Fibroblast of skin of right biceps (primary cell): ENCODE measurements around the gene MAB21L2.

Experiments
- DNase-seq: peaks from one replicate; pipeline ENCODE4 v3.0.0-alpha.2; 2013

MAB21L2 gene

DNA sequence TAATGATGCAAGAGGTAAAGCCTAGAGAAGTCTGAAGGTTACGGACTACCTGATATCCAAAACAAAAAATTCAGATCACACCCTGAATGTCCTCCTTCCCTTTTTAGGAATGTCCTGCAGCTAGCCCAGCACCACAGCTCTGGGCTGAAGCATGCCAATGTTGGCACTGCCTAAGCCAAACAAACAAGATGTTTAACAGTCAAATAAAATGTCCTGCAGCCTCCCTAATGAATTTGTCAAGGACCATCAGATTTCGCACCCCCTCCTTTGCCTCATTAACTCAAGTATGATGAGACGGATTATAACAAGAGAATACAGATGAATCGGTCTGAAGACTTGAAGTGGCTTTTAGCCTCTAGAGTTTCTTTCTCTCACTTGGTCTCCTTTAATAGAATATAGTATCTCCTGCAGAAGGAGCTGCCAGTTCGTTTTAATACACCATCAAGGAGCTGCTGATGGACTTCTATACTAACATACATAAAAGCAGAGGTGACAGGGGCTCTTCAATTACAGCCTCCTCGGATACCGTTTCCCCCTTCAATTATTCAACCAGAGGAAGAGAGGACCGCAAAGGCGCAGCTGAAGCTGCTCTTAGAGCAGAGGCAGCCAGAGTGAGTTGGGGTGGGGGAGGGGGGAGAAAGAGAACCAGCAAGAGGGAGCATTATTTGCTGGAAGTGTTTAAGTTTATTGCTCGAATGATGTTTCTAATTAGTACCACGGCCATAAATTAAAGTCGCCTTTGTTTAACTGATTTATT lies 3.0 kb upstream of the MAB21L2 start:
- DNase-seq: peak; percentile 36

DNA sequence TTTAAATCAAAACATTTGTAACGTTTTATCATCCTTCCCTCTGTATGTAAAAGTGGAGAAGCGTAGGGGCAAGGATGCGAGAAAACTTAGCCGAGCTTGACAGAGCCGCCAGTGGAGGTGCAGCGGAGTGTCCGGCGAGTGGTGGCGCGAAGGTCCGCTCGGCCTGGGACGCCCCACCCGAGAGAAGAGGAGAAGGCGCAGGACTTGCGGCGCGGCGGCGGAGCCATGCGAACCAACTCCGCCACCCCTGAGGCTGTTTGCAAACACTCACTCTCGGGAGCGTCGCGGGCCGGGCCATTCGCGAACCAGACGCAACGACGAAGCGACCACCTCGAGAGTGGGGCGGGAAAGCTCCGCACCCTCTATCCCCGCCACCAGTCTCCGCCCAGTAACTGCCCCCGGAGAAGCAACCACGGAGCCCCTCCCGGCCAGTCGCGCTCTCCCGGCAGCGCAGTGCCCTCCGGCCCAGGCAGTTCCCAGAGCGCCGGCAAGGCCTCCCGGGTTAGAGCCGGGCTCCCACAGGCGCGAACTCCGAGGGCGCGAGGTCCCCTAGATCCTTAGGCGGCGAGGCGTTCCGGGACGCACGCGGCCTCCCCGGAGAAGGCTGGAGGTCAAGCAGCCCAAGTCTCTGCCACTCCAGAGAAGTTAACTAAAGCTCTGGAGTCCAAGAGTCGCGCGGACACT lies 2.3 kb upstream of the MAB21L2 start:
- DNase-seq: peak; percentile 39

DNA sequence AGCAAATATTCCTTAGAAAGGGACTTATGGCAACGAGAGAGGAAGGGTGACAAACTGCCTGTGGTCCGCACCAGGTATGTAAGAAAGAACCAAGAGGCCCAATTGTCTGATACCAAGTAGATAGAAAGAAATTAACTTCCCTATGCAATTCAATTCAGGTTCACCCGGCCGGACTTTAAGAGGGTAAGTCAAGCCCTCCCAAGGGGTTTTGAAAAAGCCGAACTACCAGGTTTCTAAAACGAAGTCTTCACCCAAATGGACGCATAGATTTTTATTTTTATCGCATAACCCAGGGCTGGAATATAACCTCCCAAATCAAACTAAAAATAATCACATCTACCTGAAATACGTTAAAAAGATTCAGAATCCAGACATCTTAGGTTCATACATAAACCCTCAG lies 1.6 kb upstream of the MAB21L2 start:
- DNase-seq: no peak

DNA sequence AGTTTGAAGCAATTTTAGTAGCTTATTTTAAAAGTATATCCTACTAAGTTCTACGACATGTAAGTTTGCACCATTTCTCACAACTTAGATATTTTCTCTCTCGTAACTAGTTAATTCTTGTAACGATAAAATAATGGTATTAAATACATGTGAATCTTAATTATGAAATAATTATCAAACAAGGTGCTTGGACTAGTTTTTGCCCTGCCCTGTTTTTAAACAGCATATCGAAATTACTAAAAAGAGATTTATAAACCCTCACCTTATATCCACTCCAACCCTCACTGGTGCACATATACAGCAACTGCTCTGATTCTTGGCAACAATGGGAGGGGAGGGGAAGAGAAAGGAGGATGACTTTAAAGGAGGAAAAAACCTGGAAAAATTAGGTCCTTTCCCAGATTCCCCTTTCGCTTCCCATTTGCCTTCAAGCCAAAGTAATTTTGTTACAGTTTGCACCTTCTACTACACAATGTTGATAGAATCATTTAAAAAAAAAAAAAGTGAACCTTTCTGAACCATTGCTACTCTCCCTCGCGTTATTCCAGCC lies 820 bp upstream of the MAB21L2 start:
- no peak for DNase-seq

DNA sequence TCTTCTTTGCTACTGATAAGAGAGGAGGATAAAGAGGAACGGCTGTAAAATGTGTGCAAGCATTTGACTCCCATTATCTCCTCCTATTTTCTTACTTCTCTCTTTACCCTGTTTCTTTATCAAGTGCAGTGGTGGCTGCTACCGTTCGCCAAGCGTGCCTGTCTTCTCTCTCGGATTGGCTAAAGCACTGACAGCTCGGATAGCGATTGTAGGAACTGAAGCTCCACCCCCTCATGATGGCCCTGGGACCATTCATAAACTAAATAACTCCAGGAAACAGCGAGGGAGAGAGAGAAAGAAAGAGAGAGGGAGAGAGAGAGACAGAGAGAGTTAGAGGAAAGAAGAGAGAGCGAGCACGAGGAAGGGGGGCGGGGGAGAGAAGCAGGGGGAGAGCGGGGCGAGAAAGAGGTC lies 305 bp upstream of the MAB21L2 start:
- peak; percentile 62 for DNase-seq

DNA sequence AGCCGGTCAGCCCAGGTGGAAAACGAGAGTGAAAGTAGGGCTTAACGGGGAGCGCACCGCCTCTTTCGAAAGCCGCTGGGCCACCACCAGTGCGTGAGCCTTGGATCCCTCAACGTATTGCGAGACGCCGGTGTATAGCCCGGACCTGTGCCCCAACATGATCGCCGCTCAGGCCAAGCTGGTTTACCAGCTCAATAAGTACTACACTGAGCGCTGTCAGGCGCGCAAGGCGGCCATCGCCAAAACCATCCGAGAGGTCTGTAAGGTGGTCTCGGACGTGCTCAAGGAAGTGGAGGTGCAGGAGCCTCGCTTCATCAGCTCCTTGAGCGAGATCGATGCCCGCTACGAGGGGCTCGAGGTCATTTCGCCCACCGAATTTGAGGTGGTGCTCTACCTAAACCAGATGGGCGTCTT lies 929 bp downstream of the MAB21L2 start:
- DNase-seq: peak; percentile 28

DNA sequence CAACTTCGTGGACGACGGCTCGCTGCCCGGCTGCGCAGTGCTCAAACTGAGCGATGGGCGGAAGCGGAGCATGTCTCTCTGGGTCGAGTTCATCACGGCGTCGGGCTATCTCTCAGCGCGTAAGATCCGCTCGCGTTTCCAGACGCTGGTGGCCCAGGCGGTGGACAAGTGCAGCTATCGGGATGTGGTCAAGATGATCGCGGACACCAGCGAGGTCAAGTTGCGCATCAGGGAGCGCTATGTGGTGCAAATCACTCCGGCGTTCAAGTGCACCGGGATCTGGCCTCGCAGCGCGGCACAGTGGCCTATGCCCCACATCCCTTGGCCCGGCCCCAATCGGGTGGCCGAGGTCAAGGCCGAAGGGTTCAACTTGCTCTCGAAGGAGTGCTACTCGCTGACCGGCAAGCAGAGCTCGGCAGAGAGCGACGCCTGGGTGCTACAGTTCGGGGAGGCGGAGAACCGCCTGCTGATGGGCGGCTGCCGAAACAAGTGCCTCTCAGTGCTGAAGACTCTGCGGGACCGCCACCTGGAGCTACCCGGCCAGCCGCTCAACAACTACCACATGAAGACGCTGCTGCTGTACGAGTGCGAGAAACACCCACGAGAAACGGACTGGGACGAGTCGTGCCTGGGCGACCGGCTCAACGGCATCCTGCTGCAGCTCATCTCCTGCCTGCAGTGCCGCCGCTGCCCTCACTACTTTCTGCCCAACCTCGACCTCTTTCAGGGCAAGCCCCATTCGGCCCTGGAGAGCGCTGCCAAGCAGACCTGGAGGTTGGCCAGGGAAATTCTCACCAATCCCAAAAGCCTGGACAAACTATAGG lies 1.5 kb downstream of the MAB21L2 start:
- DNase-seq: peak; percentile 38

DNA sequence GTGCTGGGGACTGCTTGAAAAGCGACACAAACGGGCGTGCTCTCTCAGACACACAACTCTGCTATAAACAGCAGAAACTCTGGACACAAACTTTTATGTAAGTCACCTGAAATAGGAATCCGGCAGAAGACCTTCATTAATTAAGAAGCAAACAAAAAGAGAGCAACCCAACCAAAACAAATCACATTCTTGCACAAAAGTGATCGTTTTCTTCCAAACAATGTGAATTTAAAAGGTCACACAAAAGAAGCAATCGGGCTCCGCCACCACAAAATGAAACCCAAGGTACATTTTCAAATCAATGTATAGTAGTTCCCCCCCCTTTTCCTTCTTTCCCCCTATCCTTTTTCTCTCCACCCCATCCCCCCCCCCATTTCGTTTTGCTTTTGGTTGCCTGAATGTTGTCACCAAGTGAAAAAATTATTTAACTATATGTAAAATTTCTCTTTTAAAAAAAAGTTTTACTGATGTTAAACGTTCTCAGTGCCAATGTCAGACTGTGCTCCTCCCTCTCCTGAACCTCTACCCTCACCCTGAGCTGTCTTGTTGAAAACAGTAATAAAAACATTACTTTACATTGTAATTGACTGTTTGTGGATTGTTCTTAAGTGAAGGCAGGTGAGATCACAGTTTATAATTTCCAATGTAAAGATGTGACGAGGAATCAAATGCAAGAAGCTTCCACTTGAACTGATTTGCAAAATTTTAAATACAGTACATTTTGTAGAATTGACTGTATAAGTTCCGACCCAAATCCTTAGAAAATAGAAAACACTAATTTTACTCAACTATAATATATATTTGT lies 2.4 kb downstream of the MAB21L2 start:
- no peak for DNase-seq

DNA sequence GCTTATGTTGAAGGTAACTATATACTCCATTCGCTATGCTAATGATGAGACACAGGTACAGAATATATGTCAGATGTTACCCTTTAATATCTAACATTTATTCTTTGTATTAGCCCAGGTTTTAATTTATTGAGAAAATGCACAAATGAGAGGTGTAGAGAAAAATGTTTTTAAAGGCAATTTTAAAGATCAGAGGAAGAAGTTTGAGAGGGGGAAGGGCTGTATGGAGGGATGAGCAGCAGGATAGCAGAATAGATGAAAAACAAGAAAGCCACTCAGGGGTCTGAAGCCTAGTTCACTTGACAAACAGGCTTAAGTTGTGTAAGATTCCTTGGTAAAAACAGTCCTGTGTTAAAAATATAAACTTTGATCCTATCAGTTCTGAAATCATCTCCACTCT lies 3.7 kb downstream of the MAB21L2 start:
- no peak for DNase-seq

DNA sequence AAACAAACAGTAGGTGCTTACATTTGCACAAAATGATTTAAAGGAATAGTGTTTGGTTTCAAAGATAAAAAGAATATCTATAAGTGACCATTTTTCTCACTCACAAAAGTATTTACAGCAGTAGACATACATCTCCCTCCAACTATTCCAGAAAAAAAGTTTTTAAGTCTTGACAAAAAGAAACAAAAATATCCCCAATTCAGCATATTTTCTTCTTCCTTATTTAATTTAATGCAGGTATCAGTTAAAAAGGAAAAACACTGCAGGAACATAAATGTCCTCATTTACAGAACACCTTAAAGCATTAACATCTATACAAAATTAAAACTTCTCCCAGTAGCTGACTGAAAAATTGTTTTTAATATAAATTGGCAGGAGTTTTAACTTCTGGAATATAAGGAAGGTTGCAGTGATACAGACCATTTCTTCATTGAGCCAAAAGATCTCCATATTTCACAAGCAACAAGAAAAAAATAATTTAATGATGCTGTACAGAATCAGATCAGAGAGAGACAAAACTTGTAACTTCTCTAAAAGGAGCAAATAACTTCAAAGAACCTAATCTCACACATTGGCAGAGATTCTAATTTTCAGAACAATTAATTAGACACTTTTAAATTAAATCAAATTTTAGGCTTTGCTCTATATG lies 4.3 kb downstream of the MAB21L2 start:
- no peak for DNase-seq

DNA sequence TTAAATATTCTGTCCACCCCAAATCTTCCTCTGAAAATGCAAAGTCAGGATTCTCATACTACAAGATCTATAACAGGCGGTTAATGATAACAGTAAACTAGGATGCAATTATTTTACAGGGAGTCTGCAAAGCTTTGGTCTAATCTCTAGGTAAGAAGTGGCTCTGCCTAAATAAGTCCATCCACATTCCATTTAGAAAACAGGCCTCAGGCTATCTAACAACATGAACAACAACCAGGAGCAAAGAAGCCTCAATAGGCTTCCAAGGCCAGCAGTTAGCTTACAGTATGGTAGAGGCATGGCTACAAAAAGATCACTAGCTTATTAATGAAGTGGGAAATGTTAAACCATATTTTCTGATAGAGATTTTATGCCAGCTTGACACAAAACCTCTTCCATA lies 6.4 kb downstream of the MAB21L2 start:
- no peak for DNase-seq

DNA sequence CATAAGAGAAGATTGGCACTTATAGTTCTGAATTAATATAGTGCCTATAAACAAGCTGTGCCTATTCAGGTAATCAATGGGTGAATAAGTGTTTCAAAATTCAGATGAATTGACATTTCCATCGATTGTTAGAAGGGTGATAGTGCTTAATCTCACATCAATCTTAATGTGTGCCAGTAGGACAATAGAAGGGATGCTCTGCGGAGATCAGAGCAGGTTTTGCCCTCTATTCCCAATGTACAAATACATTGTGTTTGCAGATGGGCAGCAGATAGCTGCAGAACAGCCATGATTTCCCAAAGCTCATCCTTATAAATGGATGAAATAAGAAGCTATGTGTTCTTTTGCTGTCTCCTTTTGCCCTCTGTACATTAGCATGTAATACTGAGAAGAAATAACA lies 7.2 kb downstream of the MAB21L2 start:
- DNase-seq: no peak

DNA sequence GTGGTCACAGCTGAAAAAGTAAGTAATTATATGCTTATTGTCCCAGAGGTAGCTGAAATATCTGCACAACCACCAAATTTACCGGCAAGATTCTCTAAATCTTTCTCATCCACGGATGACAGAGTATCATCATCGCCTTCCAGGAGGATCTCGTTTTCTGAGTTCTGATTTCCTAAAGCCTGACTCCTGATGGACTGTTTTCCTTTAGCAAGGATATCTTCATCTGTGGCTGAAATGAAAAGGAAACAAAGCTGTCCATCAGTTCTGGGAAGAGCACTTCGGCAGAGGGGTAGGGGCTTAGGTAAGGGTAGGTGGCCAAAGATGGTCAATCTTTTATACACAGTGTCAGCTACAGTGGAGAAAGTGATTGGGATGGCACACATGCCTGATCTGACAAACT lies 8.7 kb downstream of the MAB21L2 start:
- no peak for DNase-seq

DNA sequence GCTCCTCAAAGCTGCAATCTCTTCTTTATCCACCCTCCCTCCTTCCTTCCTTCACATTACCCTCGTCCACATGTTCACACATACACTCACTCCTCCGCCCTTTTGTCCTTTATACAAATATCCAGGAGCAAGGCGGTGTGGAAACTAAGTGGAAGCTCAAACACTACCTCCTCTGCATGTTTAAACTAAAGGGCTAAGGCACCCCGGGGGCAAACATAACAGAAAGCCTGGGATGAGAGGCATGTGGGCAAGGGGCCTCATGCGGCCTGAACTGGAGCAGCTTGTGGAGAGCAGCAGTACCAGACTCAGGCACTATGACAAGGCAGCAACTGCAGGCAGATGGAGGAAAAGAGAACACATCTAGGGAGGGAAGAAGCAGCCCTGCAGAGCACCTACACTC lies 9.5 kb downstream of the MAB21L2 start:
- DNase-seq: no peak

DNA sequence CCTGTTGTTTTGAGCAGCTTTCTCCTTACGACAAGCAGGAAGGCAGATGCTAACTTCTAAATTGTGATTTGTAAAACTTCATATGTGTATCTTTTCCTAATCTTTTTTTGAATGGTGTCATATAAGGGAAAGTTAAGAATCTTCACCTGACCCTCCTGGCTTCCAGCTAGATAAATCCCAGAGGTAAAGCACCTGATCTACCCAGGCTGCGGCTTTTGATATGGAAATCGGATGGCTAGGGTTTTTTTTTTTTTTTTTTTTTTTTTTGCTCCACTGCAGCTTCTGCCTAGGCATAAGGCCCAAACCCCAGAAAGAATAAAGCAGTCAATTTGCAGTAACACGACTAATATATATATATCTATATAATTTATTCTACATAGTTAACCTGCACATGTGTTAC lies 10.0 kb downstream of the MAB21L2 start:
- no peak for DNase-seq

DNA sequence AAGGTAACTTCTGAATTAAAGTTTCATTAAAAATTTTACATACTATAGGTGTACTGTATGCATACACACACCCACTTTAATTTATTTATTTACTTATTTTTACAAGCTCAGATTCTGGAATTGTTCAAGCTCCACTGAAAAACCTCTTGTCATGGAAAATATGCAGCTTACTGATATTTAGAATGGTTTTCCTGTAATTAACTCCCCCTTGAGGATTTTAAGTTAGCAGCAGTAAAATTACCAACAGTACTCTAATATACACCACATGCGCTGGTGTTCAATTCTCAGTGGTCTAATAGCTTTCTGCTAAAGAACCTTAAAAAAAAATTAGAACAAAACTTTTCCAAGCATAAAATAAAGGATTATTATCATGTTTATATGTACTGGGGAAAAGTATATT lies 12.0 kb downstream of the MAB21L2 start:
- peak; percentile 29 for DNase-seq

DNA sequence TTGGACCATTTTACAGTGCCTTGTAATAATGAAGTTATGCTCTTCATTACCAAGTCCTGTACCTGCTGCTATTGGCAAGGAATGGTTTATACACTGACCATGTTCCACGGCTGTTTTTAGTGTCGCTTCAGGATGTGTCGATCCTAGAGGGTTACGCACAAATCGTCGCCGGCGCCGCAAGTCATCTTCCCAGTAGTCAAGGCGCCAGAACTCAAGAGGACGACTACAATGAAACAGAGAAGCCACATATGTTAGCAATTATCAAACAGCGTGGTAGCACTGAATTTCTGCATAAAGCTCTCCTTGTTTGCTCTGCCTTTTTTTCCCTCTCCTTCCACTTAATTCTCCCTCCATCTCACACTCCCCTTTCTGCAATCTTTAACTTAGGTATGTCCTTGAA lies 17.0 kb downstream of the MAB21L2 start:
- peak; percentile 61 for DNase-seq

DNA sequence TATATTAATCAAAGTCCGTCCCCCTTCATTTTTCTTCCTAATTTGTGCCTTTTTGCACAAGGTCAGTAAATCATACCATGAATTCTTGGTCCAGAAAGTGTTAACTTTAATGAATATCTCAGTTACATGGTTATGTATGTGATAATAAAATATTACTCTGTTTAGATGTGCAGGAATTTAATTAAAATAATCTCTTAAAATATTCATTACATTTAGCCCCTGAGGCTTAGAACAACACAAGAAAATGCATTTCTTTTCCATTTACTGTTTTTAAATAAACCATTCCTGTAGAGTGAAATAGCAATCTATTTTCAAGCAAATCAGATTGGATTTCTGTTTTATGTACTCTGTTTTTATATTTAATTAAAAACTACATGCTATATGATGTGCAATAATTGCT lies 17.6 kb downstream of the MAB21L2 start:
- no peak for DNase-seq

DNA sequence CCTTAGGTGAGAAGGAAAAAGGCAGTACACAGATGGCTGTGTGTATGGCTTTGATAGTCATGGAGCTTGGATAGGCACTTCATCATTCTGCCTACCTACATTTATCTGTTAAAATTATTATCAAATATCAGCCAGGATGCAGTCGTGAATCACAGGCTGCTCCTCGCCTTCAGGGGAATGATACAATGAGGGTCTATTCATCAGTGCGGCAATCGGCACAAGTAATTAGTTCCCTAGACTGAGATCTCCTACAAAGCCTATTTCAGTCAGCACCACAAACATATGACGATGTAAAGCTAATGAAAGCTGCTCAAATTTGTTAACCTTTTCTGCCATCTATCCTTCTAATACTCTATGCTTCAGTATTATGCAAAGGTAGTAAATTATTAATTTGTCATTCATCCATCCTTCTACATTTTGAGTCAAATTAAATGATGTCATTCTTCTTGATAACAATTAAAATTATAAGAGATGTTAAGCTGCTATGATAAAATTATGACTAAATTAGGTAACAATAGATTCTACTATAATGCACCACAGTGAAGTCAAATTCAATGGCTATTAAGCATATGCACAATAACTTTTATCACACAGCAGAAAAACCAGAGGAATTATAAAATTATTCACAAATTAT lies 19.0 kb downstream of the MAB21L2 start:
- DNase-seq: no peak

DNA sequence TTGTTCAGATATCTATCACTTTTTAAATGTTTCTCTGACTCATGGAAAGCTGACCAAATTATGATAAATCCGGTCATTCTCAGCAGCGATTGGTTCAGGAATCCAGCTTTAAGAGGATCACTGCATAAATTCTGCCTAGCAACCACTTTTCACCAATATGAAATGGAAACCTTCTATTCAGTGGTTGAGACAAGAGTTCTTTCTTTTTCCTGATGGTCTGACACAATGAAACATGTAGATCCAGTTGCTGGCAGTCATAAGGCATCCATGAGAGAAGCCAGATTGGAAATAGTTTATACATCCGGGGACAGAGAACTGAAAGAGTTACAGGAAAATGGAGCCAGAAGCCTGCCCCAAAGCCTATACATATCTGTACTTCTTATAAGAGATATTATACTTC lies 27.2 kb downstream of the MAB21L2 start:
- no peak for DNase-seq

DNA sequence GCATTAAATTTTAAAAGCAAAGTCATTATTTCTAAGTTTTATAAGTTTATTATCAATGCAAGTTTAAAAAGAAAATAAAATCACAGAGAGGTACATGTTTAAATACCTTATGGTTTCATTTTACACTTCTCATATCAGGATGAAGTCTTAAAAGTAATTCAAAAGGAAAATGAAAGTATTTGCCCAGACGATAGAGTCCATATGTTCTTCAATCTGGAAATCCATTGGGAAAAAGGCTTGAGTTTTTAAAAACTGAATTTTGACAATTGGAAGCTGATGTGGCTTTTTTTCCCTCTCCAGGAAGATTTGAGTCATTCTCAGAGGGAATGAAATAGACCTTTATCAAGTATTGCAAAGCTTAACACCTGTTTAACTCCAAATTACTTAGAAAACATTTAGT lies 37.1 kb downstream of the MAB21L2 start:
- peak; percentile 1 for DNase-seq

DNA sequence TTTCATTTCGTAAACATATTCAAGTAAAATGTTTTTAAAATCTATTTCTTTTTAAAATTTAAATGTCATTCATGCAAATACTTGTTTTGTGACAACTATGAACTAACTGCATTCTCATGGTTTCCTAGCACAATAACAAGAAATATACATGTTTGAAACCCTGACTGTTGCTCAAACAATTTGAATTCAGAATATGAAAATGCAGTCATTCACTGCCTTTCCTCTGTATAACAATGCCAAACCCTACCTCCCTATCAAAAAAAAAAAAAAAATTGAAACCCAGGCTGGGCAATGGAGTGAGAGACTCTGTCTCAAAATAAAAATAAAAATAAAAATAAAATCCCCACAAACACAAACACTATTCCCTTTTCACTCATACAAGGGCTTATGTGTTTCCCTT lies 42.1 kb downstream of the MAB21L2 start:
- DNase-seq: no peak
